Small intestine (tissue), 7 donors: Measurements from ENCODE around the gene C16orf46. TPM values are rescaled to one million over a fixed set of nuclear protein-coding genes. Genes with fewer than 3 reads are reported as not detected.
A peak's percentile ranks its signal among the peaks of the same experiment; 100 is the strongest.

Source experiments
- DNase-seq, 2 donors: peaks; one replicate each; pipeline versions ENCODE4 v3.0.0 to v3.0.0-alpha.2; 2013
- FAIRE-seq: peaks from 2 replicates; lab custom pipeline; 2012; peaks lifted over from hg19 to GRCh38; lab: Jason Lieb, UNC
- H3K27ac ChIP-seq, 3 donors: one replicate each; pipeline ENCODE4 v1.5.1; 2013; ENCODE audit warnings: low read length in 2 of 3, mild to moderate bottlenecking in 2 of 3, control low read depth in 1 of 3, inconsistent platforms in 1 of 3, low read depth in 1 of 3, moderate library complexity in 1 of 3
- H3K27me3 ChIP-seq, 3 donors: one replicate each; pipeline ENCODE4 v1.6.1; 2013; ENCODE audit warnings: low read length in 3 of 3, inconsistent platforms in 1 of 3; ENCODE audit not compliant: control insufficient read depth in 3 of 3, insufficient read depth in 3 of 3
- H3K36me3 ChIP-seq, 3 donors: one replicate each; pipeline ENCODE4 v1.6.1; 2013; ENCODE audit warnings: low read length in 3 of 3, inconsistent platforms in 1 of 3, low read depth in 1 of 3, mild to moderate bottlenecking in 1 of 3, moderate library complexity in 1 of 3; ENCODE audit not compliant: control insufficient read depth in 3 of 3, insufficient read depth in 2 of 3
- H3K4me1 ChIP-seq, 3 donors: one replicate each; pipeline ENCODE4 v1.6.1; 2013; ENCODE audit warnings: low read length in 2 of 3, inconsistent platforms in 1 of 3, low read depth in 1 of 3, mild to moderate bottlenecking in 1 of 3, moderate library complexity in 1 of 3; ENCODE audit not compliant: control insufficient read depth in 3 of 3, insufficient read depth in 2 of 3
- H3K4me3 ChIP-seq, 3 donors: one replicate each; pipeline ENCODE4 v1.5.1; 2013; ENCODE audit warnings: low read length in 3 of 3, control low read depth in 1 of 3, inconsistent platforms in 1 of 3, low read depth in 1 of 3, mild to moderate bottlenecking in 1 of 3, moderate library complexity in 1 of 3
- H3K9me3 ChIP-seq, 2 donors: one replicate each; pipeline ENCODE4 v1.6.1; 2013; ENCODE audit warnings: low read depth in 1 of 2, low read length in 1 of 2; ENCODE audit not compliant: control insufficient read depth in 2 of 2, insufficient read depth in 1 of 2
- WGBS, 3 donors: extraction: QIAGEN DNeasy Blood & Tissue Kit; methylation state at CpG; one replicate each; pipeline ENCODE4 v1.1.7; 2013; 5-methylcytosine and 5-hydroxymethylcytosine counted together
- polyA plus RNA-seq, 4 donors: library from polyadenylated mRNA; stranded (reverse) in 3 of 4; unstranded in 1 of 4; fragments of 200-250 nt in 3 of 4; fragments of 120-200 nt in 1 of 4; gene quantifications; one replicate each; pipeline versions ENCODE4 v1.2.1 to v1.2.3, GENCODE V29; 2013
- donor health status: healthy with polysubstance abuse.
- donor health status: control.
- donor health status: control.
- donor health status: Bipolar disorder and iron deficiency.
- donor health status: healthy.

Gene C16orf46
- polyA plus RNA-seq, 4 donors: 0.54 to 0.74 TPM; not detected in 2

DNA sequence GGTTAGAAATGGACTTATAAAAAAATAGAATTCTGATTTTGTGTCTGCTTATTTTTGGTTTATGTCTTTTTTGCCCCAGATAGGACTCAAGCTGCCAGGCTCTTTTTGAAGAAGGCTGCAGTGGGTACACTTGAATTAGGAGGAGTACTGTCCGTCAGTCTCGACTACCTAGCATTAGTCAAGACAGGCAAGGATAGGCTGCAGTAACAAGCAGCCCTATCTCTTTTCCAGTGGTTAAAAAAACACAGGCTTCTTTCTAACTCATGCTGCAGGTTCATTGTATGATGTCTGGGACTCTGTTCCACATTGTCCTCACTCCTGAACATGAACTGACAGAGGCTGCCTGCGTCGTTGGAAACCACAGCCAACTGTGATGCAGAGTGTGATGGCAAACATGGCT is 8.0 kb downstream of the C16orf46 start:
- Histone ChIP-seq H3K27me3 (no peaks in the 10 kb centered on the region), H3K27ac (no peak overlapping the region), H3K9me3 (no peaks in the 10 kb centered on the region), H3K4me3 (no peak overlapping the region), H3K4me1 (no peaks in the 10 kb centered on the region), H3K36me3 (no peaks in the 10 kb centered on the region)
- DNase-seq: no peak
- 95 to 98% (median 96%) methylated on average over 4 of the region's 4 CpGs for WGBS, 3 donors
- FAIRE-seq: no peak

DNA sequence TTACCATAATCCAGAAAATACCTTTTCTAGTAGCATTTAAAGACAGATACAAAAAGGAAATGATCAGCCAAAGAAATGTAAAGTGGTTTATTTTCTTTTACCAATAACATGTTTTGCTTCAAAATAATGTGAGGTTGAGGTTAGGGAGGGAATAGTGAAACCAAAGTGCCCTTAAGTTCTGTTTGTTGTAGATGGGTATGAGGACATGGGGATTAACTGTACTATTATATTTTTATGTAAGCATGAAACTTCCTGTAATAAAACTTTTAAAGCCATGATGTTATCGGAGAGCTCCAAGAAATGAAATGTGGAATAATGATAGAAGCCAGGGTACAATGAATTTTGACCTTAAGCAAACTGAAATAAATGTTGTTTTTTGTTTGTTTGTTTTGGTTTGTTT is 9.9 kb downstream of the C16orf46 start:
- H3K4me1 ChIP-seq: no peaks in the 10 kb centered on the region
- no peak overlapping the region for H3K4me3 ChIP-seq
- FAIRE-seq (no peak), DNase-seq (no peak)
- H3K27me3 ChIP-seq: no peaks in the 10 kb centered on the region
- H3K27ac ChIP-seq: no peak overlapping the region
- H3K9me3 ChIP-seq: no peaks in the 10 kb centered on the region
- H3K36me3 ChIP-seq: no peaks in the 10 kb centered on the region
- 21 to 46% (median 33%) methylated on average over 1 of the region's 1 CpG for WGBS, 3 donors

DNA sequence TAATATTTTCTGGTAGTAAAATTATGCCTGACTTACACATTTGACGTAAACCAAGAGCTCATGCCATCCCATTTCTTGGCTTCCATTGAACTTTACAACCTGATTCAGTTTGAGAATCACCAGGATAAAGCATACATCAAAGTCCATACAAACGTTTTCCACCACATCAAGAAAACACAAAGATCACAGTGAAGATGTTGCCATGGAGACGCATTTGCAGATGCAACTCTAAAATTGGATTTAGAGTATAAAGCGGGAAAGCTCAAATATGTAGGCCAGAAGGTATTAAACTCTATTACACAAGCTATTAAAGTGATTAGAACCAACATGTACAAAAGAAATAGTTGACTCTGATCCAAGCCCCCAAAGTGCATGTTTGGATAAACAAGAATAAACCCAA is 10.4 kb downstream of the C16orf46 start:
- DNase-seq: no peak
- no peak overlapping the region for H3K4me3 ChIP-seq
- no peaks in the 10 kb centered on the region for H3K36me3 ChIP-seq
- no peaks in the 10 kb centered on the region for H3K4me1 ChIP-seq
- H3K27me3 ChIP-seq: no peaks in the 10 kb centered on the region
- WGBS, 3 donors: 70 to 71% (median 70%) methylated on average over 4 of the region's 4 CpGs
- no peak for FAIRE-seq
- H3K9me3 ChIP-seq: no peaks in the 10 kb centered on the region
- H3K27ac ChIP-seq: no peak overlapping the region

DNA sequence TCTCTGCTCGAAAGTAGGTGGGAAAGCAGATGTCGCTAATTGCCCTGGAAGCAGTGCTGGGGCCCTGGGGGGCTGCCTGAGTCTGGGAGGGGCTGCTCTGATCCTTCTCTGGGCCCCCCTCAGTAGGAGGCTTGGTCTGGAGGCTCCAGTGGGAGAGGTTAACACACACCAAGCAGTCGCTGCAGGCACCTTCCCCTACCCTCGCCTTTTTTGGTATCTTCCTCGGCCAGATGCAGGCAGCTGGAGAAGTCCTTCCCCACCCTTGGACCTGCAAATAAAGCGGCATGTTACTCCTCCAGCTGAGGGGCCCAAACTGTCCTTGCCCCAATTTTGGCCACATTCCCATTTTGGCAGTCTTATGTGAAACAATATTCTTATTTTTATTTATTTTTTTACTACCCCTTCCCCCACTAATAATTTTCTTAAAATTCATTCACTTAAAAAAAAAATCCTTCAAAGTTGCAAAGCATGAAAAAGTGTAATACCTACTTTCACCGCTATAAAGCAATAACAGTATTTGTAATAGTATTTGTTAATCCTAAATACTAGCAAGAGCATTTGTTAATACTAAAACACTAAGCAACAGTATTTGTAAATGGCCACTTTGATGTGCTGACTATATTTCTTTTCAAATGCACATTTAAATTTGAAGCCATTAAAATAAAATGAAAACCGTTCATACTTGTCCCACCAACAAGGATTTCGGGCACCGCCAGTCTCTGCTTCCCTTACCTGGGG is 15.0 kb downstream of the C16orf46 start:
- no peak for DNase-seq
- Histone ChIP-seq H3K27ac (no peak overlapping the region), H3K9me3 (no peaks in the 10 kb centered on the region), H3K36me3 (peaks cover 0 to 2% (median 0%) of the 10 kb centered on the region in 3 donors), H3K27me3 (no peaks in the 10 kb centered on the region), H3K4me3 (no peak overlapping the region), H3K4me1 (no peaks in the 10 kb centered on the region)
- WGBS, 3 donors: 80 to 92% (median 85%) methylated on average over 10 of the region's 10 CpGs
- no peak for FAIRE-seq

DNA sequence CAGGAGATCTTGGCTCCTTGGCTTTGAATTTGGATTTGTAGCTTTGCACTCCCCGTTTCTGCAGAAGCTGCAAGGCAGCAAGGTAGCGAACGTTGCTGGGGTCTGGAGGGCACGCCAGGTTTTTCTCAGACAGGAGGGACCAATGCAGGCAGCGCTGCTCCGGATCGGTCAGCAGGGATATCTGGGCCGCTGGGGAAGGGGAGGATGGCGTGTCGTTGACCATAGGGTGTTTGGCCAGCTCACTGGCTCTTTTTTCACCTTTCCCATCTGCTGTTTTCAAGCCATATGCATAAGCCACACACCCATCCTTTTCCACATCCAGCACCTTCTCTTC is 15.8 kb downstream of the C16orf46 start:
- DNase-seq: no peak
- no peaks in the 10 kb centered on the region for H3K4me1 ChIP-seq
- WGBS, 3 donors: 88 to 91% (median 90%) methylated on average over 10 of the region's 10 CpGs
- H3K27ac ChIP-seq: no peak overlapping the region
- peaks cover 0 to 2% (median 0%) of the 10 kb centered on the region in 3 donors for H3K36me3 ChIP-seq
- no peaks in the 10 kb centered on the region for H3K9me3 ChIP-seq
- no peak for FAIRE-seq
- H3K4me3 ChIP-seq: no peak overlapping the region
- no peaks in the 10 kb centered on the region for H3K27me3 ChIP-seq

DNA sequence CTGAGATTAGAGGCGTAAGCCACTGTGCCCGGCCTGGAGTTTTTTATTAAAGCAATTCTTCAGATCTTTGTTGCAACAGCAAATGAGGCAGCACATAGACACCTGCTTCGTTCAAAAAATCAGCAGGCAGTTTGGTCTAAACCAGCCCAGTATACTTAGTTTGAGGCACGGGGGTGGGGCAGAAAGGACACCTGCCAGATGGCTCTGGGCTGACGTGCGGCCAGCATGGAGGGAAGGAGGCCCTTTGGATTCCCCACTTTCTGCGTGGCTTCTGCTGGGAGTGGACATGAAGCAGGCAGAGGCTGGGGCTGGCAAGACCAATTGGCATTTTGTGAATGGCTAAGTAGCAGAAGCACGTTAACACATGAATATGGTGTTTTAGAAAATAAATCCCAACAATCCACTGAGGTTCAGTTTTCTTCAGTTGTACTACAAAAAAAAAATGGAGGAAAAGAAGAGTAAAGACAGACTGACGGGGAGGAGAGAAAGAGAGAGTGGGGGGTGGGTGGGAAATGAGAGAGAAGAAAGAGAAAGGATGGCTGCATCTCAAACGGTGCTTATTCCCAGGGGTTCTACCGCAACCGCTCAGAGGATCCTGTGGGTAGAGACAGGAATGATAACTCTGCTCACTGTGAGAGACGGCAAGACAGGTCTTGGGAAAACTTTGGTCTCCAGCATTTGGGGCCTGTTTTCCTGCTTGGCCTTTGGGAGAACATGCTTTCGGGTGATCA is 16.3 kb downstream of the C16orf46 start:
- WGBS, 3 donors: 86 to 91% (median 86%) methylated on average over 14 of the region's 14 CpGs

DNA sequence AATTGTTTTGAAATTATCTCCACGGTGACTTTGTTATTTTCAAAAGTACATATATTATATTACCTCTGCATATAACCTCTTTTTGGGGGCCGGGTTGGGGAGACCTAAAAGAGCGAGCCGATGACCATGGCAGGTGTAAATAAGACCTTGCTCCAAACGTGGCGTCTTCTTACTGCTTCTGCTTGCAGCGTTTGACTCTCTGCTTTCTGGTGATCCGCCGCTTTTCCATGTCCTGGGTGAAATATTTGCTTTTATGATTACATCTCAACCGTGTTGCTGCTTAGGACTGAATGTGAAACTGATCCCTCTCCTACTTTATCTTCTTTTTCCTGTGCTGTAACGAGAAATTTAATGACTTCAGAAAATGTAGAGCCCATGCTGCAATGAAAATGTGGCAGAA is 23.3 kb downstream of the C16orf46 start:
- WGBS, 3 donors: 73 to 84% (median 76%) methylated on average over 11 of the region's 11 CpGs
- peaks cover 0 to 10% of the 10 kb centered on the region in 2 donors for H3K9me3 ChIP-seq
- FAIRE-seq: no peak

More for the DNA sequence above, 16.3 kb downstream of the C16orf46 start:
- no peaks in the 10 kb centered on the region for H3K27me3 ChIP-seq
- no peaks in the 10 kb centered on the region for H3K4me1 ChIP-seq
- DNase-seq (no peak), FAIRE-seq (no peak)
- H3K27ac ChIP-seq: no peak overlapping the region
- H3K9me3 ChIP-seq: no peaks in the 10 kb centered on the region
- H3K4me3 ChIP-seq: no peak overlapping the region
- peaks cover 0 to 2% (median 0%) of the 10 kb centered on the region in 3 donors for H3K36me3 ChIP-seq

DNA sequence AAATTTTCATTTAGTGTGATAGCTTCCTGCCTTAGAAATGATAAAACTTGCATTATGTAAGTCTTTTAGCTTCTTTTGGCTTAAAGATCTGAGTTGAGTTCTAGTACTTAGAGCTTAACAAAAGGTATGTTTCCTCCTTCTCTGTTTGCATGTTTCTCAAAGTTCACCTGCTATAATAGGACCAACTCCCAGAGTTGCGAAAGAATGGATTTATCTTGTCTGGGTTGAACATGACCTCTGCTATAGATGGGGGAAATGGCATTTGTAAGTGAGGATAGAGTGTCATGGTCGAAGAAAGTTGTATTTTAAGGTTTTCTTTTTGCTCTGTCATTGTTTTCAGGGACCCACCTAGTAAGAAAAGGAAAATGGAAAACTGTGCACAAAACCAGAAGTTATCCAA is 34.2 kb downstream of the C16orf46 start:
- peak in 1 of 2 donors; percentile 38 for DNase-seq
- Histone ChIP-seq H3K4me1 (no peaks in the 10 kb centered on the region), H3K27me3 (no peaks in the 10 kb centered on the region), H3K36me3 (peaks cover 12 to 35% (median 18%) of the 10 kb centered on the region in 3 donors), H3K4me3 (no peak overlapping the region), H3K9me3 (peaks cover 0 to 3% of the 10 kb centered on the region in 2 donors), H3K27ac (no peak overlapping the region)
- no peak for FAIRE-seq
- 97 to 99% (median 98%) methylated on average over 2 of the region's 2 CpGs for WGBS, 3 donors

More for the DNA sequence above, 23.3 kb downstream of the C16orf46 start:
- no peak overlapping the region for H3K27ac ChIP-seq
- H3K4me1 ChIP-seq: no peaks in the 10 kb centered on the region
- no peak for DNase-seq
- no peaks in the 10 kb centered on the region for H3K36me3 ChIP-seq
- no peak overlapping the region for H3K4me3 ChIP-seq
- H3K27me3 ChIP-seq: no peaks in the 10 kb centered on the region
